ENCODE measurements around the gene OXGR1.
"Not testable (repeated sequence)": the region's sequence is repeated elsewhere in the genome, so short reads cannot be mapped to it uniquely, and the experiment has no call there.

Gene OXGR1

DNA sequence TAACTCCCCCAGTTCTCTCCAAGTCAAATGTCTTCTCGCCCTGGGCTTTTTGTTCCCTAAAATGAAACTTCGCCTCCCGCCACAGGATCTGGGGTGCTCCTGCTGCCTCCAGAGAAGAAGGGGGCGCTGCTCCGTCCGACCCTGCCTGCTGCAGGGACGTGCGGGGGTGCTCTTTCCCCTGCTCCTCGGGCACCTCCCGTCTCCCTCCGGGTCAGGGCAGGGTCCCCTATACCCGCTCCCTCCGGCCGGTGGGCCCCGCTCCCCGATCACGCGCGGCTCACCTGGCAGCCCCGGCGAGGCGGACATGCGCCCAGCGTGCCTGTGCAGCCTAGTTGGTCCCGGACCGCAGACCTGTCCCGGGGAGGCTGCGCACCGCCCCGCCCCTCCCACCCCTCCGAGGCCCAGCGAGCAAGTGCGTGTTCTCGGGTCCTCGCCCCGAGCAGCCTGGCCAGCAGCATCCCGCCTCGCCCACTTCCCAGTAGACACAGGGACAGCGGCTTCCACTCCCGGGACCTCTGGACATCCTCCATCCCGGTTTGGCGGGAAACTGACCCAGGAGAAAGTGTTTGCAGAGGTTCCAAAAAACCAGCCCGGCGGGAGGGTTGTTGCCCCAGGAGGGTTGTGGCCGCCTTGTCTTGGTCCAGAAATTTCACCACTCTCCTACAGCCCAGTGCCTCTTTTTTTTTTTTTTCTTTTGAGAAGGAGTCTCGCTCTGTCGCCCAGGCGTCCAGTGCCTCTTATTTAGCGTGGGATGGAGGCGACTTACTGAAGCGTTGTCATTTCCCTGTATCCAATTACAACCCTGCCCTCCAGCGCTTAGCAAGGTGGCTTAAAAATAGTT lies at the start of gene OXGR1:
OXGR1 (minus strand) TSS at position 460 of the 841 bp plus-strand sequence. CDS start 6,717 bp downstream, outside the sequence.
- peak within 1 kb of the TSS in 3 of 21 experiments; percentile 26 to 38 (median 29) for H3K27ac ChIP-seq
- peak within 1 kb of the TSS; percentile 21 to 45 (median 38) for H3K4me3 ChIP-seq

DNA sequence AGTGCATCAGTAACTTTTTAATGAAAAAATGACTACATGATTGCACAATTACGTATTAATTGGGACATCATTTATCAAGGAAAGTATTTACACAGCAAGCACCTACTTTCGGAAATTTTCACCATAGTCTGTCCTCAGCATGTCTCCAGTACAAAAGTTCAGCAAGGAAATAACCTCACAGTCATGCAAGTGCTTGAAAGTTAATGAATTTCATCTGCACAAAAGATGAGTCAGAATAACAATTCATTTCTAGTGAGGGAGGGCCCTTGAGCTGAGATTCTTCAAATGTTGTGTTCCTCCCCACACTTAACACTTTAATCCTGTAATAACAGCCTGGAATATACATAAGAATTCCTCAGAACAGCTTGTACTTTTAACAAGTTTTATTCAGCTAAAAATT lies 49.0 kb upstream of the OXGR1 start:
- H3K4me3 ChIP-seq, result no peak overlapping the region
- H3K27ac ChIP-seq, result peak overlapping the region in 2 of 21 experiments; percentile 2 to 16

DNA sequence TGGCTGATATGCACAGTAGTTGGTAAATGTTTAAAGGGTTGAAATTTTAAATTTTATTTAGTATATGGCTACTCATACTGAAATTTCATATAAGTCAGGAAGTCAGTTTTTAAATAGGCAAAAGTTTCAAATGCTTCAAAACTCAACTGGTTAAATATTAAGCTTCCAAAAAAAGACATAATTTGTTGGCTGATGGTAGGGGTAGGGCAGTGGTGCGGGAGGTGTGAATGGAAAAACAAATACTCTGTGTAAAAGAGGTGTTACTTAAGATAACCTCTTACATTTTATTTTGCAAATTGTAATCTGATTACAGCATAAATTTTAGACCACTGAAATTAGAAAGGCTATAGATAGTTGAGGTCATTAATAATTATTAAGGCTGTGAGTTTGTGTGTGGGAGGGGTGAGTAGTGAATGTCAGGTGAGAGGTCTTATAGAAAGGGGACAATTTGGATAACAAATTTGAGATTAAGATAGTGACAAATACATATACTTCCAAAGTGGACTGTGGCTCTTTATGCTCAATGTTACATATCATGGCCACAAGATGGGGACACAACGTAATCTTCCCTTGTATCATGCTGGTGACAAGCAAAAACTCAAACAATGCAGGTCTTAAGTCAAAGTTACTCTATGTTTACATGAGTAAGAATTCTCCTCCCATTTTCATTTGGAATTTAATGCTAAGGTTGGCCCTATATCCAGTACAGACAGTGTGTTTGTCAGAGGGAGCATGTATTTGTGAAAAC lies 36.6 kb upstream of the OXGR1 start:
- H3K27ac ChIP-seq, result no peak overlapping the region

DNA sequence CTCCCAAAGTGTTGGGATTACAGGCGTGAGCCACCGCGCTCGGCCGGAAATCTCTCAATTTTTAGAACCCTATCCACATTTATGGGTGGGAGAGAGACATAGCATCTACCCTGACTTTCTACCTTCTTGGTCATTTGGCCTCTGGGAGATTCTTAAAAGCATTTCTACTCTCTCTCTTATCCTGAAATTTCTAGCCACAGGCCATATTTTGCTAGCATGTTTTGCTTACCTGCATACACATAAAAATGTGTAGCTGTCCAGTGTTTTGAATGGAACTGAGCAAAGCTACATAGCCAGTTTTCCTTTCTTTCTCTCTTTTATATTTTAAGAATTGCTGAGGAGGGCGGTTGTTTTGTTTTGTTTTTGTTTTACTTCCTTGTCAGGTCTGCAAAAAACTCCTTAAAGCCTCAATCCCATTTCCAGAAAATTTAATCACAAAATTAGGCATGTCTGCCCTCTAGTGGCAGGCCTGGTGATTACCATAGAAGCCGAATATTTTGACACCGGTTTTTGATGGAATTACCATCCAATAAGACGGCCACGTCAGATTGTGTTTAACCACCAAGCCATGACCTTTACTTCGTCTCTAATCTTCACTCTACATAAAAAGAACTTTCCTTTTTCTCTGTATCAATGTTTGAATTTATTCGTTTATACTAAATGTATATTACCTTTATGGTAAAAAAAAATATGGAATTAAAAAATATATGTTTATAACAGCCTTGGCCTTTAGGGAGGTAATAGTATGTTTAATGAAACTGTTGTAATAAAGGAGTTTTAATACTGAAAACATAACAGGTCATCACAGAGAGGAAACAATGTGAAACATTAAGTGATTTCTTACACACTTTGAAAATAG lies 34.4 kb upstream of the OXGR1 start:
- H3K4me3 ChIP-seq, result no peak overlapping the region
- H3K27ac ChIP-seq, result no peak overlapping the region

More for the DNA sequence above, 36.6 kb upstream of the OXGR1 start:
- H3K4me3 ChIP-seq, result no peak overlapping the region

DNA sequence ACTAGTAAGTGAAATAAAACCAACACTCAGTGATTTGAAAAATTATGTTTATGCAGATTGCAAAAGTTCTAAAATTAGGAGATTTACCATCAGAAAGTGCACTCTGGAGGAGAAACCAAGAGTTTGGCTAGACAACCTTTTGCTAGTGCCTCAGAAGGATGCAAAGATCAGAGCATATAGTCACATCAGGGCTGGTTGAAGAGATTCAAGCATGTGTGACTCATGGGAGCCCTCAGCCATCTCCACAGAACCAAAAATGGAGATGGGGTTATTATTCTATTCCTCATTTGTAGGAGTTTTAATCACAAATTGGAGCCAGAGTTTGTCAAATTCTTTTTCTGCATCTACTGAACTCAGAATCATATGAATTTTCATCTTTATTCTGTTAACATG lies 32.9 kb upstream of the OXGR1 start:
- Histone ChIP-seq H3K4me3 (no peak overlapping the region), H3K27ac (peak overlapping the region in 3 of 21 experiments; percentile 0 to 25 (median 20))

DNA sequence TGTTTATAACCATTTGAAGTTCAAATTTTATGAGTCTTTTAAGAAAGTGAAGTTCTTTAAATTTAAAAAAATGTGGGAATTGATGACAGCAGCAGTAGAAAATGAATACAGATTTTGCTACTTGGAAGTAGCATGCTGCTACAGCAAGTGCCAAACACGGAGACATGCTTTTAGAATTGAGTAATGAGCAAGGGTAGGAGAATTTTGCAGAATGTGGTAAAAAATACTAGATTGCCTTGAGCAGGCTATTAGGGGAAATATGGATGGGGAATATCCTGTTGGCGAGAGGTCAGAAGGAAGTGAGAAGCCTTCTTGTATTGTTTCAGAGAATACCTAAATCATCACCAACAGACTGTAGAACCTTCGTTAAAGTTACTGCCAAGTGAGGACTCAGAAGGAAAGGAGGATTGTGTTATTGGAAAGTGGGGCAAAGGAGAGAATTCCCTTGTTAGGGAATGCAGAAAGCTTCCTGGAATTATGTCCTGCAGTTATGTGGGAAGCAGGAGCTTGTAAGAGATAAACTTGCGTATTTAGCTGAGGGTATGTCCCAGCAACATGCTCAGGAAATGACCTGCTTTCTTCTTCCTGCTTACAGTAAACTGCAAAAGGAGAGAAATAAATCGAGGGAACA lies 32.4 kb upstream of the OXGR1 start:
- H3K27ac ChIP-seq, result peak overlapping the region in 4 of 21 experiments; percentile 0 to 25 (median 10)
- H3K4me3 ChIP-seq, result no peak overlapping the region

DNA sequence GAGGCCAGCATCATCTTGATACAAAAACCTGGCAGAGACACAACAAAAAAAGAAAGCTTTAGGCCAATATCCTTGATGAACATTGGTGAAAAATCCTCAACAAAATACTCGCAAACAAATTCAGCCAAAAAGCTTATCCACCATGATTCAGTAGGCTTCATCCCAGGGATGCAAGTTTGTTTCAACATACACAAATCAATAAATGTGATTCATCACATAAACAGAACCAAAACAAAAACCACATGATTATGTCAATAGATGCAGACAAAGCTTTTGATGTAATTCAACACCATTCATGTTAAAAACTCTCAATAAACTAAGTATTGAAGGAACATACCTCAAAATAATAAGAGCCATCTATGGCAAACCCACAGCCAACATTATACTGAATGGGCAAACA lies 29.5 kb upstream of the OXGR1 start:
- H3K27ac ChIP-seq, result not testable (repeated sequence)

DNA sequence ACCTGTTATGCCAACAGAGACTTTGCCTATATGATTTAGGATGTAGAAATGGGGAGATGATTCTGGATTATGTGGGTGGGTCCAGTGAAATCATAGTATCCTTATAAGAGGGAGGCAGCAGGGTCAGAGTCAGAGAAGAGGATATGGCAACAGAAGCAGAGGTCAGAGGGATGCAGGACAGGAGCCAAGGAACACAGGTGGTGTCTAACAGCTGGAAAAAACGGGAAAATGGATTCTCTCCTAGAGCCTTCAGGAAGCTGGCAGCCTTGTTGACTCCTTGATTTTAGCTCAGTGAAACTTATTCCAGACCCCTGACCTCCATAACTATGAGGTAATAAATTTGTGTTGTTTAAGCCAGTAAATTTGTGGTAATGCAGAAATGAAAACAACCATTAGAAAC lies 28.8 kb upstream of the OXGR1 start:
- Histone ChIP-seq H3K27ac (no peak overlapping the region), H3K4me3 (no peak overlapping the region)

More for the DNA sequence above, 29.5 kb upstream of the OXGR1 start:
- H3K4me3 ChIP-seq, result not testable (repeated sequence)

DNA sequence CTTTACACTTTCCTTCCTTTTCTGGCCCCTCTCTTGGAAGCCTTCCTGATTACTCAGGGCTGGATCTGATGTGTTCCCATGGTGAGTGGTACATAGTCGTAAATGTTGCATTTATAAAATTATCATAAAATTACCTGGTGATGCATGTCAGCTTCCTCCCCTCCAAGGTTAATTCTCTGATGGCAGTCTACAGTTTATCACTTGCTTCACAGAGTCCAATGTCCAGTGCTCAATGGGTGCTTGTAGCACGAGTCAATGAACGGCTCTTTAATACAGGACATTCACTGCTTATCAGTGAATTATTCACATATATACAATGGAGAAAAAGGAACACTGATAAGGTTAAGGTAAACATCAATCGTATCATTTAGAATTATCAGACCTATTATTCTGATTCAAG lies 27.0 kb upstream of the OXGR1 start:
- H3K4me3 ChIP-seq, result no peak overlapping the region
- H3K27ac ChIP-seq, result no peak overlapping the region

DNA sequence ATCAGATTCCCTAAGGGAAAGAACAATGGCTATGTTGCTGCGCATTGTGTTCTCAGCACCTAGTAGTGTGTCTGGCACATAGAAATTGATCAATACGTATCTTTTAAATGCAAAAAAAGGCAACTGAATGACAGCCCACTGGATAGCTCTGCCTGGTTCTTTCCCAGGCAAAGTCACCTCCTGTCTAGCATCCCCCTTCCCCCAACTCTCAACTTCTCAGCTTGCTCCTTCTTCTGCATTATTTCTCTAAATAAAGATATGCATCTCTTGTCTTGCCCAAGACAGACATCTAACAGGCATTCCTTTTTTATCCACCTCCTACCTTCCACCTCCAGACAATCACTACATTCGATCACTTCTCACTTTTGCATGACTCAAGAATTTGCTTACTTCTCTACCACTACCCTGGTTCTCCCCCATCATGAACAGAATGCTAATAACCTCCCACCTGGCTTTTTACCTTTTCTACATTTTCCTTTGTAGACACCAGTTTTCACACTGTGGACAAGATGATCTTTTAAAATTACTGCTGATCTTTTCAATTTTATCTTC lies 26.5 kb upstream of the OXGR1 start:
- Histone ChIP-seq H3K4me3 (no peak overlapping the region), H3K27ac (no peak overlapping the region)

DNA sequence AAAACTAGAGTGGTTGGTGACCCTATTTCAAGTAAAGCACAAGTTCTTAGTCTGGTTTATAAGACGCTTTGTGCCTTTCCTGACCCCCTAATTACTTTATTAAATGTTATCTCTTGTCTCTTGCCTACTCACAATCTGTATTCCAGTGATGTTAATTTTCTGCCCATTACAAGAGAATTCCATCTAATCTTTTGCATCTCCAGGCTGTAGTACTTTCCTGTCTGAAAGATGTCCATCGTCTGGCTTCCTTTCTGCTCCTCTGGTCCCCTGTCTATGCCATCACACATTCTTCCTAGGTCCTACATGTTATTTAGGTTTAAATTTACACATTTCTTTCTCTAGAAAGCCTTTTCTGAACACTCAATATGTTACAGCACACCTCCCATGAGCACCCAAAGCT lies 25.9 kb upstream of the OXGR1 start:
- H3K27ac ChIP-seq, result no peak overlapping the region
- no peak overlapping the region for H3K4me3 ChIP-seq

DNA sequence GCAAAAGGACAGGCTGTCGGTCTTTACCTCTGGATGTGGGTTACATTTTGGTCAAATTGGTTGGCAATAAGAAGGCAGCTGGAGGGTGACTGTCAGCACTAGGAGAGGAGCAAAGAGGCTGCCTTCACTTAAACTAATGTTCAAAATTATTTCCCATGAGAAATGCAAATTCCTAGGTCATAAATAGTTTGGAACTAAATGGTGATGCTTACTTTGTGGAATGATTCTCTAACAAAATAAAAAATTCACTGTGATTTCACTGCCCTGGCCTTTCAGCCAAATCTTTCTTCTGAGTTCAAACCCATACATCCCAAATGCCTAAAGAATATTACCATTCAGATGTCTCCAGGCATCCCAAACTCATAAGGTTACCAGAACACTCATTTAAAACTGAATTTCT lies 25.0 kb upstream of the OXGR1 start:
- H3K27ac ChIP-seq, result no peak overlapping the region
- no peak overlapping the region for H3K4me3 ChIP-seq

DNA sequence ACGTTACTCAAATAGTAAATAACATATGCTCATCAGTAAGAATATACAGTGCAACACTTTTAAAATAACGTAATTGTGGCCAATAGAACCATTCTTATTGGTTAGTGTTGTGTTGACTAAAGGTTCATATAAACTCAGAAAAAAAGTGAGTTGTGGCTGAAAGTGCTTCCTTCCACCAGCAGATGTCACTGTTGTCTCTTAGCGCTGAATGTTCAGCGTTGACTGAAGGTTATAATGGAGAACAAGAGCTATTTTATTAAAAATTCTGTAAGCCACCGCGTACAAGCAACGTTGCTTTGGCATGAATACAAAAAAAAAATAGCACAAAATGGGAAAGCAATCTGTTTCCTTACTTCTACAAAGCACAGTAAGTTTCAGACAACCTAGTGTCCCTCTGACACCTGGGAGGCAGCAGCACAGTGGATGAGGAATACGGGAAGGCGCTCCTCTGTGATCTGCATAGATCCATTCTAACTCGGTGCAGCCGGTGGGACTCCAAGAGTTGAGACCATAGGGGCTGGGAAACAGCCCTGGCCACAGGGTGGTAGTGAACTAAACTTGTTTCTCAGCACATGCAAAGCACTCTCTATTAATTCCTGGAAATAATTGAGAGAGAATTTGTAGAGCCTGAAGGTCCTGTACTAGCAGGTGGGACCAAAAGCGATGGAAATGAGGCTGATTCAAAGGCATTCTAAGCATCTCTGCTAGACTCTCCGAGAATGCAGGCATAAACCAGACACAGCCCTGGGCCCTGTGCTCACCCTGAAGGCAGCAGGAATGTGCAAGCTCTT lies 23.9 kb upstream of the OXGR1 start:
- H3K4me3 ChIP-seq, result no peak overlapping the region
- no peak overlapping the region for H3K27ac ChIP-seq

DNA sequence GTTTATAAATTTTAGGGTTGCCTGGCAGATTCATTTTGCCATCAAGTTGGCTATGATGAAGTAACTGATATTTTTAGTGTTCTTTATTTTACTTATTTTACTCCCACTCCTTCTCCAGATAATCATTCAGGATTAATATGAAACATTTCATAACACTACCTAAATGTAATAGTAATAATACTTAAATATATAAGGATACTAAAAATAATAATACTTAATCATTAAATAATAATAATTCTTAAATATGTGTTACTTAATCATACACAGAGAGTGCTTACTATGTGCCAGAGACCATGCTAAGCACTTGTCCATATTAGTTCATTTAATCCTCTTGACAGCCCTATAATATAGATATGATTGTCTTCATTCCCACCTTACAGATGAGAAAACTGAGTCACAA lies 23.0 kb upstream of the OXGR1 start:
- Histone ChIP-seq H3K4me3 (no peak overlapping the region), H3K27ac (no peak overlapping the region)

DNA sequence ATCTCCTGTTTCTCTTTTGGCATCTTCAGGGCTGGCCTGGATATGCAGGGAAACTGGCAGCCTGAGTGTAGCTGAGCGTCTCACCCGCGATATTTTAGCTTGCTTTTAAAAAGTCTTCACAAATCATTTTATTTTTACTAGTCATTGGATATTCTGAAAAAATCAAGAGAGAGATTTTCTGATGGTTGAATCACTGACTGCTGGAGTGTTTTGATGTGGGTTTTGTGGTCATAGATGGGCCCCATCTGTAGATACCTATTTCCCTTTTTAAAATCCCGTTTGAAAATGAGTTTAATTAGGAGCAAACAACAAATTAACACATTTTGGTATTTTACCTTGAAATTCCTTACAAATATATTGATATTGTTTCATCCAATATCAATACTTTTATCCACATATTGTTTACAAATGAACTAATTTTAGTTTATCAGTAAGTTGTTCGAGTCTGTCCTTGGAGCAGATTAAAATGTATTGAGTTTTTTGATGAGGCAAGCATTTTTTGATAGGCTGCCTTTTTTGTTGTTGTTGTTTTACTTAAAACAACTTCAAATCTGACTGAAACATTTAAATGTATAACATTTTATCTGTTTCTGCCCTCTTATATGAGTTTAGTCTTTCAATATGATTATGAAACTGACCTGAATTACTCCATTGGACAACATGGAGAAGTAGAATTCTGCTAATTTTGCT lies 21.5 kb upstream of the OXGR1 start:
- no peak overlapping the region for H3K27ac ChIP-seq
- H3K4me3 ChIP-seq, result no peak overlapping the region

DNA sequence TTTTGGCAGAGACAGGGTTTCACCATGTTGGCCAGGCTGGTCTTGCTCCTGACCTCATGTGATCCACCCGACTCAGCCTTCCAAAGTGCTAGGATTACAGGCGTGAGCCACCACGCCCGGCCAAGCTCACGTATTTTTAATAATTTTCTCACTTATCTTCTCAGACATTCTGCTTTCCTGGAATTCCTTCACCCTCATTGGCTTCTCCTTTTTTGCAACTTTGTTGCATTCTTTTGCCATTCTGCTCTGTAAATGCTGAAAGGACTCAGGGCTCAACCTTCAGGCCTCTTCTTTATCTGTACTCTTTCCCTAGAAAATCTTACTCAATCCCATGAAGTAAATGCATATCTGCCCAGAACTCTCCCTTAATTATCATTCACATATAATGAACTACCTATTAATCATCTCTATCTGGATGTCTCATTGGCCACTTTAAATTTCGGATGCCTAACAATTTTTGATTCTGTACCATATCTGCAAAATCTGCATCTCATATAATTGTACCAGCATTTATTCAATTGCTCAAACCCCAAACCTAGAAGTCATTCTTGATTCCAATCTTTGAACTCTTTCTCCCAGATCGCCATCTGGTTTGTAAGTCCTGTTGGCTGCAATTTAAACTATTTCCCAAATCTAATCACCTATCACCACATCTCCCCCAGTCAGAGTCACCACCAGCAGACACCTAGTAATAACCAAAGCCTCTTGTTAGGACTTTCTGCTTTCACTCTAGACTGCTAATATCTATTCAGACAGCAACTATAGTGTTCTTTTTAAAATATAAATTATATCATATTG lies 18.2 kb upstream of the OXGR1 start:
- no peak overlapping the region for H3K27ac ChIP-seq
- no peak overlapping the region for H3K4me3 ChIP-seq

DNA sequence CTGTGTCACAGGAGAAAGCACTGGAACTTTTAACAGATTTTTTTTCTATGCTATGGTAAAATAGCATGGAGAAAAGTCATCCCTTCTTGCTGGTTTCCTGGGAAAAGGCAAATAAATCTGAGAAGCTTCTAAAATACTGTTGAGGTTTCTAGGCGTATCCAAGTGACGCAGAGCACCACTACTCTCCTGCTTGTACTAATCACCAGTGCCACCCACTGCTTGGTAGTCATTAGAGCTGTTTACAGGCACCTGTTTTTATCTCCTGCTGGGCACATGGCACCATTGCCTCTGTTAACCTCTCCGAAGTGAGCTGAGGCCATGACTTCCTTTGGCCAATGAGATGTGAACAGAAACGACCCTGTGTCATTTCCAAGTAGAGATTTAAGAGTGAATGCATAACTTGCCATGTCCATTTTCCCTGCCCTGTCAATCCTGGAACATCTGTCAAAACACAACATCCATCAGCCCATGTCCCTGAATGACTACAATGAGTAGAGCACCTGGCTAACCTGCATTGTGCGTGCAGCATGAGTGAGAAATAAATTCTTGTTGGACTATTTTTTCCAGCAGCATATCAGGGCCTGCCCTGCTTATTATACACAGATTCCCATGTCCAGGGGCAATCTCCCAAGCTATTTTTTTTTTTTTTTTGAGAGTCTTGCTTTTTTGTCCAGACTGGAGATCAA lies 17.3 kb upstream of the OXGR1 start:
- no peak overlapping the region for H3K4me3 ChIP-seq
- no peak overlapping the region for H3K27ac ChIP-seq

Data from skin epidermis (tissue), 12 donors.